H1 (cell line): Measurements from ENCODE around the gene DHX36. TPM values are rescaled to one million over a fixed set of nuclear protein-coding genes. Genes with fewer than 3 reads are reported as not detected.

ENCODE experiments used
- CTCF ChIA-PET: fragments of 300-600 bp; sonication (Branson Sonifier 250); formaldehyde crosslinking; loops from one replicate; lab custom pipeline; 2021; ENCODE audit not compliant: partially characterized antibody; lab: Charles Lee
- POLR2A ChIA-PET: fragments of 300-600 bp; sonication (Branson Sonifier 250); formaldehyde crosslinking; loops from one replicate; lab custom pipeline; 2021; ENCODE audit warnings: inconsistent platforms; ENCODE audit not compliant: partially characterized antibody; lab: Charles Lee
- DNase-seq, 2 experiments: peaks; one replicate each; pipeline versions ENCODE4 v3.0.0 to v3.0.0-alpha.2; 2010 to 2022; ENCODE audit warnings: low spot score in 2 of 2, low read depth in 1 of 2, mixed read lengths in 1 of 2
- FAIRE-seq: peaks from 2 replicates; lab custom pipeline; 2011; peaks lifted over from hg19 to GRCh38; lab: Jason Lieb, UNC
- H2AFZ ChIP-seq: 2 replicates; pipeline ENCODE4 v1.8.1; 2012; ENCODE audit warnings: low read length, inconsistent platforms
- H2AK5ac ChIP-seq: 2 replicates; pipeline ENCODE4 v1.6.1; 2013; ENCODE audit warnings: low read depth, low read length
- H2BK120ac ChIP-seq: replicated peaks from 2 replicates; pipeline ENCODE3; 2013; ENCODE audit warnings: low read depth, low read length, inconsistent platforms
- H2BK12ac ChIP-seq: 2 replicates; pipeline ENCODE4 v1.6.1; 2013; ENCODE audit warnings: low read depth, low read length
- H2BK15ac ChIP-seq: 2 replicates; pipeline ENCODE4 v1.6.1; 2013; ENCODE audit warnings: low read length
- H2BK20ac ChIP-seq: 2 replicates; pipeline ENCODE4 v1.6.1; 2013; ENCODE audit warnings: low read length
- H2BK5ac ChIP-seq: 2 replicates; pipeline ENCODE4 v1.6.1; 2013; ENCODE audit warnings: low read depth, low read length
- H3K14ac ChIP-seq: 2 replicates; pipeline ENCODE4 v1.6.1; 2013; ENCODE audit warnings: inconsistent platforms; ENCODE audit not compliant: insufficient read length
- H3K18ac ChIP-seq: 2 replicates; pipeline ENCODE4 v1.6.1; 2013; ENCODE audit warnings: low read length; ENCODE audit errors: extremely low read depth
- H3K23ac ChIP-seq: 2 replicates; pipeline ENCODE4 v1.6.1; 2013; ENCODE audit warnings: inconsistent platforms; ENCODE audit not compliant: insufficient read length
- H3K23me2 ChIP-seq: 2 replicates; pipeline ENCODE4 v1.6.1; 2013; ENCODE audit warnings: low read depth, low read length
- H3K27ac ChIP-seq: 2 replicates; pipeline ENCODE4 v1.6.1; 2011; ENCODE audit warnings: low read depth, low read length, inconsistent platforms
- H3K27me3 ChIP-seq, 4 experiments: replicated peaks in 1 of 4; 1 replicate in 1 of 4; 2 replicates in 3 of 4; pipeline versions ENCODE4 v1.6.1 to v1.8.1; 2011 to 2013; ENCODE audit warnings: low read length in 3 of 4, mild to moderate bottlenecking in 3 of 4, inconsistent platforms in 2 of 4, mixed read lengths in 2 of 4, moderate library complexity in 1 of 4; ENCODE audit not compliant: control insufficient read depth in 3 of 4, insufficient read depth in 3 of 4; ENCODE audit errors: extremely low read depth in 1 of 4
- H3K36me3 ChIP-seq, 4 experiments: 2 replicates each; pipeline versions ENCODE4 v1.6.1 to v1.8.1; 2011 to 2013; ENCODE audit warnings: mild to moderate bottlenecking in 4 of 4, low read length in 3 of 4, moderate library complexity in 2 of 4, control low read depth in 1 of 4, inconsistent platforms in 1 of 4; ENCODE audit not compliant: insufficient read depth in 4 of 4, control insufficient read depth in 2 of 4
- H3K4ac ChIP-seq: replicated peaks from 2 replicates; pipeline ENCODE3; 2013; ENCODE audit warnings: low read length, low read depth, mixed read lengths, inconsistent platforms; ENCODE audit not compliant: insufficient read length
- H3K4me1 ChIP-seq, 4 experiments: replicated peaks in 1 of 4; 1 replicate in 1 of 4; 2 replicates in 3 of 4; pipeline versions ENCODE4 v1.6.1 to v1.8.1; 2011 to 2013; ENCODE audit warnings: low read length in 3 of 4, inconsistent platforms in 2 of 4, mixed read lengths in 1 of 4; ENCODE audit not compliant: insufficient read depth in 4 of 4, control insufficient read depth in 3 of 4
- H3K4me2 ChIP-seq, 2 experiments: 2 replicates each; pipeline versions ENCODE4 v1.6.1 to v1.8.1; 2011 to 2013; ENCODE audit warnings: low read depth in 2 of 2, low read length in 2 of 2, control low read depth in 1 of 2, inconsistent platforms in 1 of 2, mild to moderate bottlenecking in 1 of 2; ENCODE audit not compliant: insufficient read depth in 1 of 2
- H3K4me3 ChIP-seq, 4 experiments: fragments of 200-600, 300-600 bp in 1 of 4; sonication (generic), shearing (Covaris generic), sonication (Bioruptor Twin) in 1 of 4; 2 replicates each; pipeline versions ENCODE4 v1.5.1 to v1.8.1; 2011 to 2016; ENCODE audit warnings: low read length in 4 of 4, low read depth in 3 of 4, control low read depth in 2 of 4, inconsistent platforms in 2 of 4, mild to moderate bottlenecking in 2 of 4, mixed read lengths in 1 of 4, moderate library complexity in 1 of 4; ENCODE audit not compliant: insufficient read depth in 2 of 4; ENCODE audit errors: extremely low read depth in 1 of 4
- H3K56ac ChIP-seq: replicated peaks from 2 replicates; pipeline ENCODE3; 2013; ENCODE audit warnings: low read depth, mild to moderate bottlenecking, mixed read lengths, low read length, inconsistent platforms; ENCODE audit not compliant: insufficient read length
- H3K79me1 ChIP-seq: 2 replicates; pipeline ENCODE4 v1.6.1; 2013; ENCODE audit warnings: low read depth, low read length, control low read depth
- H3K79me2 ChIP-seq, 2 experiments: 2 replicates each; pipeline versions ENCODE4 v1.6.1 to v1.8.1; 2012 to 2013; ENCODE audit warnings: low read length in 2 of 2, mild to moderate bottlenecking in 2 of 2, inconsistent platforms in 1 of 2; ENCODE audit not compliant: insufficient read depth in 2 of 2, control insufficient read depth in 1 of 2
- H3K9ac ChIP-seq, 4 experiments: replicated peaks in 1 of 4; 1 replicate in 1 of 4; 2 replicates in 3 of 4; pipeline versions ENCODE4 v1.6.1 to v1.8.1; 2011 to 2013; ENCODE audit warnings: low read depth in 3 of 4, low read length in 3 of 4, control low read depth in 2 of 4, mild to moderate bottlenecking in 2 of 4, moderate library complexity in 2 of 4, inconsistent platforms in 1 of 4; ENCODE audit errors: extremely low read depth in 1 of 4
- H3K9me3 ChIP-seq, 2 experiments: 2 replicates each; pipeline versions ENCODE4 v1.6.1 to v1.8.1; 2012 to 2013; ENCODE audit warnings: mild to moderate bottlenecking in 2 of 2, moderate library complexity in 2 of 2, control low read depth in 1 of 2, inconsistent platforms in 1 of 2, low read depth in 1 of 2, low read length in 1 of 2, mixed read lengths in 1 of 2; ENCODE audit not compliant: insufficient read depth in 2 of 2
- H4K20me1 ChIP-seq, 2 experiments: replicated peaks in 1 of 2; 2 replicates each; pipeline versions ENCODE3 to v1.8.1; 2011 to 2013; ENCODE audit warnings: inconsistent platforms in 2 of 2, low read length in 2 of 2, mild to moderate bottlenecking in 1 of 2; ENCODE audit not compliant: insufficient read depth in 2 of 2, control insufficient read depth in 1 of 2
- H4K5ac ChIP-seq: 2 replicates; pipeline ENCODE4 v1.6.1; 2013; ENCODE audit warnings: low read length, low read depth, mixed read lengths, inconsistent platforms; ENCODE audit not compliant: insufficient read length
- H4K8ac ChIP-seq: 2 replicates; pipeline ENCODE4 v1.8.0; 2013; ENCODE audit warnings: mild to moderate bottlenecking, moderate library complexity, low read length, inconsistent platforms; ENCODE audit not compliant: insufficient read depth; ENCODE audit errors: extremely low read depth
- H4K91ac ChIP-seq: replicated peaks from 2 replicates; pipeline ENCODE3; 2013; ENCODE audit warnings: low read length, mixed read lengths, inconsistent platforms; ENCODE audit not compliant: insufficient read length
- CREB1 ChIP-seq: IDR thresholded peaks from 2 replicates; pipeline ENCODE4 v1.6.1; 2012; ENCODE audit warnings: inconsistent platforms
- MAFK ChIP-seq: IDR thresholded peaks from 2 replicates; pipeline ENCODE4 v1.6.1; 2012; ENCODE audit warnings: low read depth, mild to moderate bottlenecking, improper control_type of control experiment, low read length
- RNF2 ChIP-seq: fragments of 200-900, 300-1000 bp; sonication (generic); IDR thresholded peaks from 2 replicates; pipeline ENCODE4 v1.7.1; 2016; ENCODE audit warnings: borderline replicate concordance, low read depth, mild to moderate bottlenecking, antibody characterized with exemption, low read length; ENCODE audit not compliant: poor library complexity, severe bottlenecking; ENCODE audit errors: missing control alignments
- SRF ChIP-seq: IDR thresholded peaks from 2 replicates; pipeline ENCODE4 v1.6.1; 2011; ENCODE audit warnings: mild to moderate bottlenecking, low read depth, low read length, moderate library complexity
- WGBS, 2 experiments: shearing (Covaris generic) in 1 of 2; methylation state at CpG; one replicate each; pipeline versions ENCODE4 v1.1.6 to v1.1.7; 2013 to 2015; ENCODE audit warnings: low lambda C conversion rate in 2 of 2, mixed read lengths in 2 of 2, inconsistent platforms in 1 of 2, low coverage in 1 of 2, missing lambda C conversion rate in 1 of 2; ENCODE audit not compliant: insufficient replicate concordance in 2 of 2, insufficient coverage in 1 of 2, insufficient read length in 1 of 2; ENCODE audit errors: extremely low coverage in 1 of 2, missing lambda C conversion rate in 1 of 2; 5-methylcytosine and 5-hydroxymethylcytosine counted together
- polyA plus RNA-seq, 7 experiments: library from polyadenylated mRNA; depleted of rRNA in 3 of 7; stranded (reverse) in 5 of 7; unstranded in 2 of 7; fragments of >200 nt in 5 of 7; fragments of 200-250 nt in 2 of 7; gene quantifications; 1 replicate in 5 of 7; 2 replicates in 1 of 7; 4 replicates in 1 of 7; pipeline versions ENCODE4 v1.2.1 to v1.2.3, GENCODE V29; 2011 to 2013; ENCODE audit warnings: missing spikeins in 2 of 7, mixed read lengths in 2 of 7
- total RNA-seq: library from RNA; stranded (reverse); fragmentation: NEBNext Ultra II Directional; extraction: Animal tissue kit (Norgen Biotek cat#: 25700); gene quantifications from 2 replicates; pipeline ENCODE4 v1.2.1, GENCODE V29; 2021

The DHX36 gene
- total and polyA plus RNA-seq, 2 of the 8 experiments (the other 6 are each of a cell fraction or from before 2014, with no cell fraction given): 44.9 to 131 TPM

- CTCF ChIA-PET: no interaction called here
- TF ChIP-seq MAFK (no peak), SRF (no peak), RNF2 (no peak), CREB1 (no peak)
Observed at GRCh38 chr3:154244644-154245043, 79.6 kb downstream of the DHX36 start.

More at GRCh38 chr3:154244644-154245043, 79.6 kb downstream of the DHX36 start:
- no peaks in the 10 kb centered on the region for H3K27me3 ChIP-seq
- H2BK120ac ChIP-seq: no peak overlapping the region
- no peak overlapping the region for H4K5ac ChIP-seq
- no peak overlapping the region for H3K23ac ChIP-seq
- no peaks in the 10 kb centered on the region for H3K79me2 ChIP-seq
- no peaks in the 10 kb centered on the region for H3K9me3 ChIP-seq
- no peak overlapping the region for H2BK15ac ChIP-seq
- DNase-seq (no peak), FAIRE-seq (no peak)
- no peak overlapping the region for H3K27ac ChIP-seq
- no peak overlapping the region for H2BK5ac ChIP-seq
- WGBS, 2 experiments: 82% methylated on average over 2 of the region's 2 CpGs; no CpG with 5 or more reads in 1 of the 2 experiments
- H4K20me1 ChIP-seq: no peaks in the 10 kb centered on the region
- H4K91ac ChIP-seq: no peak overlapping the region
- no peak overlapping the region for H2BK20ac ChIP-seq
- POLR2A ChIA-PET: no interaction called here
- H3K79me1 ChIP-seq: no peaks in the 10 kb centered on the region
- H3K4ac ChIP-seq: no peak overlapping the region
- H2AFZ ChIP-seq: no peak overlapping the region
- peaks cover 0 to 5% (median 2%) of the 10 kb centered on the region in 4 experiments; a peak in 2 of 8 replicates for H3K36me3 ChIP-seq
- H3K4me3 ChIP-seq: no peak overlapping the region
- H3K4me1 ChIP-seq: peaks cover 0 to 12% (median 3%) of the 10 kb centered on the region in 4 experiments; a peak in 3 of 7 replicates
- no peak overlapping the region for H3K4me2 ChIP-seq
- H3K23me2 ChIP-seq: no peaks in the 10 kb centered on the region
- no peak overlapping the region for H2AK5ac ChIP-seq
- H3K9ac ChIP-seq: no peak overlapping the region
- H3K56ac ChIP-seq: no peak overlapping the region
- H3K14ac ChIP-seq: no peak overlapping the region
- no peak overlapping the region for H4K8ac ChIP-seq
- H2BK12ac ChIP-seq: no peak overlapping the region
- no peak overlapping the region for H3K18ac ChIP-seq
